ENCODE results near the gene LAMA5.

The LAMA5 gene

DNA sequence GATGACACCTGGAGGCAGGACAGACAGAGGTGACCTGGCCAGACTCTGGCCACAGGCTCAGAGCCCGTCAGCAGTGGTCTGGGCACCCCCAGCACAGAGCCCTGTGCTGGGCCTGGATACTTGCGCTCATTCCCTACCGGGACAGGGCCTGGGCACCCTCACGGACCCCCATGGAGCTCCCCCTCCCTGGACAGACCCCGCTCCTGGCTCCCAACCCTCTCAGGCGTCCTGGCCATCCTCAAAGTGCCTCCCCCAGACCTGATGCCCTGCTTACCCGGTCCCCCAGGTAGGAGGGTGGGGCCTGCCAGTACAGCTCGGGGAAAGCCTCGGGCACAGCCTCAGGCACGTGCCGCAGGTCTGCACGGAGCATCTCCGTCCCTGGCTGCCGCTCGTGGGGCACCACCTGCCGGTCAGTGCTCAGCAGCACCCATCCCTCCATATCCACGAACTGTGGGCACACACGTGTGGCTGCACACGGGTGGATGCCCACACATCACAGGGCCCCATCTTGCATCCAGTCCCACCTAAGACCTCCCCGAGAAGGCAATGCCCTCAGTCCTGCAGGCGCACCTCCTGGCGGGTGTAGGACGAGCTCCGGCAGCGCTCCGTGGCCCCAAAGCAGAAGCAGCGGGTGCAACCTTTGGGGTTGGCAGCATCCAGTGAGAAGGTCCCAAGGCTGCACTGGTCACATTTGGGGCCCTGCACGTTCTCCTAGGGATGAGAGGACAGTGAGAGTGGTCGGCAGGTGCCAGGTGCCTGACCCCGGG lies 40.0 kb downstream of the LAMA5 start:
- DNase-seq (ENCODE audit: low spot score), result no peak

GRCh38 chr20:62326559-62326958 lies 40.6 kb downstream of the LAMA5 start:
- DNase-seq (ENCODE audit: low spot score), result no peak

DNA sequence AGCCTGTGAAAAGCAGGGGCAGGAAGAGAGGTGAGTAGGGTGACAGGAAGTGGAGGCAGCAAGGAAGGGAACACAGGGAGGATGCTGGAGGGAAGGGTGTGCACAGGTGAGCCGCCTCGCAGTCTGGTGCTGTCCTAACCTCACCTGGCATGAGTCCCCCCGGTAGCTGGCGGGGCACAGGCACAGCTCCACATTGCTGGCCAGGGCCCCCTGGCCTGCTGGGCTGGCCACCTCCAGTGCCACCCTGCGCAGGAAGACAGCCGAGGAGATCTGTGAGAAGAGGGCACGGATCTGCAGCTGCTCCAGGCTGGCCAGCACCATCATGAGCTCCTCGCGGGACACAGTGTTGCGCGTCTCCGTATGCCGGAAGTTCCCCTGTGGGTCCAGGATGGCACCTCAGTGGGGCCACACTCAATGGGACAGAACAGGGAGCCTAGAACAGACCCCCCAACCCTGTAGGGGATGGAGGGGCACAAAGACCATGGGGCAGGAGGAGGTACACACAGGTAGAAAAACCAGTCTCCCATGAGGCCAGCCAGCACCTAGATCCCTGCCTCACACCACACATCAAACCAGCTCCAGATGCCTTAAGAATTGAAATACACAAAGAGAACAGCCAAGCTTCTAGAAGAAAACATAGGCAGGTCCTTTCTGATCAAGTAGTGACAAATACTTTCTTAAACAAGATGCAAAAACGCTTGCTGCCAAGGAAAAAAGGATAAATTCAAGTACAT lies 41.8 kb downstream of the LAMA5 start:
- no peak for DNase-seq (ENCODE audit: low spot score)

GRCh38 chr20:62323980-62324906 lies 42.9 kb downstream of the LAMA5 start:
- DNase-seq (ENCODE audit: low spot score), result no peak

DNA sequence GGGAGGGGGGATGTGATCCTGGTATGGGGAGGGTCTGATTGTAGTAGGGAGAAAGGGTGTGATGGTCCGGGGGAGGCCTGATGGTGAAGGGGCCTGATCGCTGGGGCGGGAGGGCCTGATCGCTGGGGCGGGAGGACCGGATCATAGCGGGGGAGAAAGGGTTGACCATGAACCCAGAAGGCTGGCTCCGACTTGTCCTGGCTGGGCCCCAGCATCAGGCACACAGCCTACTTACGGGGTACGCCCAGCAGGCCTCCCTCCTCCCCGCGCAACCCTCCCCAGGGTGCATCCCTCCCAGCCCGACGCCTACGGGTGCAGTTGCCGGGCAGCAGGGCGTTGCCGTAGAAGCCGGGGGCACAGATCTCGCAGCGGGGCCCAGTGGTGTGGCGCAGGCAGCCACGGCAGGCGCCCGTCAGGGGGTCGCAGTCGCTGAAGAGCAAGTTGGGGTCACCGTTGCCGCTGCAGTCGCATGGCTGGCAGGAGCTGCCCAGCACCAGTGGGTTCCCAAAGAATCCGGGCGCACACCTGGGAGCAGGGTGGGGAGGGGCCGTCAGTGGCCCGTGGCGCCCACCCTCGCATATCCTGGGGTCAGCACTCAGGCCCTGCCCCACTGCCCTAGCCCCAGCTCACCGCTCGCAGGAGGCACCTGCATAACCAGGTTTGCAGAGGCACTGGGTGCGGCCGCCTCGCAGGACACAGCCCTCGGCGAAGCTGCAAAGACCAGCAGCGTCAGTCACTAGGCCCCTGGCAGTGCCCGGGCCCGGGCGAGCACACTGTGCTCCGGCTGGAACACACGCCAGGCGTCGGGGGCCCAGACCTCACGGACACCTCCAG lies 43.7 kb downstream of the LAMA5 start:
- no peak for DNase-seq (ENCODE audit: low spot score)

DNA sequence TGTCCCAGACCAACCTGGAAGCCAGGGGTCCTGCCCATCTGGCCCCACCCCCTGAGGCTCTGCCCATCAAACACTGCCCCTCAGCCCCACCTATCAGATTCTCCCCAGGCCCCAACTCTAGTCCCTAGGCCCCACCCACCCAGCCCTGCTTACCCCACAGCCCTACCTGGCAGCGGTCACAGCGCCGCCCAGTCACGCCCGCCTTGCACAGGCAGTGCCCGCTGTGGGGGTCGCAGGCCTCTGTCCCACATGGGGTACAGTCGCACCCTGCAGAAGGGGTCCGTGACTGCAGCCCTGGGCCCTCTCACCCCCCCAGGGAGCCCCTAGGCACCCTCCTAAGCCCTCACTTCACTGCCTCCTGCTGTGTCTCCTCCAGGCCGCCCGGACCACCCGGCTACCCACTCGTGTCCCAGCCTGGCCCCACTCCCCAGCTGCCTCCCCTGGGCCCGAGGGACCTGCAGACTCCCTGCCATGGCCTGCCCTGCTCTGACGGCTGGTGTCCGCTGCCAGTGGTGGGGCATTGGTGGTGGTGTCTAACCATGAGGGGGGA lies 44.5 kb downstream of the LAMA5 start:
- DNase-seq (ENCODE audit: low spot score), result no peak

GRCh38 chr20:62321975-62322374 lies 45.1 kb downstream of the LAMA5 start:
- DNase-seq (ENCODE audit: low spot score), result no peak

GRCh38 chr20:62321521-62321948 lies 45.6 kb downstream of the LAMA5 start:
- DNase-seq (ENCODE audit: low spot score), result no peak

DNA sequence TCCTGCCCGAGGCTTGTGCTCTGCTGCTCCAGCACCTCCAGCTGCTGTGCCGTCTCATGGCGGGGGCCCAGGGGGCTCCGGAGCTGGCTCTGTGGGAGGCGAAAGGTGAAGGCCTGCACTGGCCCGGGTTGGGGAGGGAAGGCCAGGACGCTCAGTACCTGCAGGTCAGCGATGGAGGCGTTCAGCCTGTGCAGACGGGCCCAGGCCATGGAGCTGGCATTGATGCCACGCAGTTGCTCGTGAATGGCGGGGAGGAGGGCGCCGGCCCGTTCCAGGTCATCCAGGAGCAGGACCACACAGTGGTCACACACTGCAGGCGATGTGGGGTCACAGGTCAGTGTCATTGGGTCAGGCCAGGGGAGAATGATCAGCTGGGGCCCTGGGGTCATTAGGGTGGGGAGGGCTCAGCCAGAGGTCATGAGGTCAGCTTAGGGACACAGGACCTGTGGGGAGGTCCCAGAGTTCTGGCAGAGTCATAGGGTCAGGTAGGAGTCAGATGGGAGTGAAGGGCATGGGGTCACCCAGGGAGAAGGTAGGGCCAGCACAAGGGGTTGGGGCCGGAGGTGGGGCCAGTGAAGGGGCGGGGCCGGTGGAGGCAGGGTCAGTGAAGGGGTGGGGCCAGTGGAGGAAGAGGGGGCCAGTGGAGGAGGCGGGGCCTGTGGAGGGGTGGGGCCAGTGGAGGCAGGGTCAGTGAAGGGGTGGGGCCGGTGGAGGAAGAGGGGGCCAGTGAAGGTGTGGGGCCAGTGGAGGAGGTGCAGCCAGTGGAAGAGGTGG lies 46.3 kb downstream of the LAMA5 start:
- DNase-seq (ENCODE audit: low spot score), result no peak

GRCh38 chr20:62319346-62319909 lies 47.7 kb downstream of the LAMA5 start:
- no peak for DNase-seq (ENCODE audit: low spot score)

DNA sequence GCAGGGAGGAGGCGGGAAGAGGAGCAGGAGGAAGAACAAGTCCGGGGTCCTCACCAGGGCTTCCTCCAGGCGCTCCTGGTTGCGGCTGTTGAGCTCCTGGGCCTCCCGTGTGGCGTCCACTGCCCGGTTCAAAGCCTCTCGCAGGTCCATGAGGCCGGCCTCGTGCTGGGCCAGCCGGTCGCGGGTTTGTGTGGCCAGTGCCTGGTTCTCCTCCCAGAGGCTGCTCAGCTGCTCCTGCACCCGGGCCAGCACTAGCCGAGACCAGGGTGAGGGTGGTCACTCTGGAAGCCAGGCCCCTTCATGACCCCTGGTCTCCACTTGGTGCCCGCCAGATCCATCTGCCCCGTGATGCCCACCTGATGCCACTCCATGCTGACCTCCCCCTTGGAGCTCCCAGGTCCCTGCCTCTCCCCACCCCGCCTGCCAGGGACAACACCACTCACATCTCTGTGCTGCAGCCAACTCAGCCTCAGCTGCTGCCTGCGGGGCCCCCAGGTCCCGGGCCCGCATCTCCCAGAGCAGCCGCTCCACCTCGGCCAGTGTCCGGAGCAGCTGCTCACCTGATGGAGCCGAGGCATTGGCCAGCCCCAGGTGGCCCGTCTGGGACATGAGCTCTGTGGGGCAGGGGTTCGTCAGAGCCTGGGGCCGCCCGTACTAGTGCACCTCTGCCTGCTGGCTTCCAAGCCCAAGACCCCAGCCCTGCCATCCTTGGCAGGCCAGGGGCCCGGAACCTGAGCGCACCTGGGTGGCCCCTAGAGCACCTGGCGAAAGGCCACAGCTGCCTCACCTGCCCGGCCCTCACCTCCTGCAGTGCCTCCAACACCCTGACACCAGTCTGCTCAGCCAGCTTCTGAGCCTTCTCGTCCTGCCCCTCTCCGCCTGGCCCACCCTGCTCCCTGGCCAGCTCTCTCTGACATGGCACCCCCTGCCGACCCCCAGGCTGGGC lies 48.4 kb downstream of the LAMA5 start:
- no peak for DNase-seq (ENCODE audit: low spot score)

DNA sequence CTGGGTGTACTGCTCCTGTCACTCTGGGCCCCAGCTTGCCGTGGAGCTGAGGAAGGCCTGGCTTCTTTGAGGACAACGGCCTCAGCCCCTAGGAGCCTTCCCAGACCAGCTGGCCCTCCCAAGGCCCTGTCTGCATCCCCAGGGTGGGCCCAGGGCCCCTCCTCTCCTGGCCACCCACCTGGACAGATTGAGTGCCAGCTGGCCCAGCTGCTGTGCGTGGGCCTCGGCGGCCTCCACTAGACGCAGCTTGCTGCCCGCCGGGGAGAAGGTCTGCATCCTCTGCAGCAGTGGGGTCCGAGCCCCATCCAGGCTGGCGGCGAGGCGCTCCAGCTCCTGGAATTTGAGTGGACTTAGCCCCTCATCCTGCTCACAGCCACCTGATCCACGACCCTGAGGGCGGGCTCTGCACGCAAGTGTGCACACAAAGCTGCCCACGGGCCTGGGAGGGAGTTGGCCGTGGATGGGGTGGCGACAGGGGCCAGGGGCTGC lies 49.9 kb downstream of the LAMA5 start:
- no peak for DNase-seq (ENCODE audit: low spot score)

DNA sequence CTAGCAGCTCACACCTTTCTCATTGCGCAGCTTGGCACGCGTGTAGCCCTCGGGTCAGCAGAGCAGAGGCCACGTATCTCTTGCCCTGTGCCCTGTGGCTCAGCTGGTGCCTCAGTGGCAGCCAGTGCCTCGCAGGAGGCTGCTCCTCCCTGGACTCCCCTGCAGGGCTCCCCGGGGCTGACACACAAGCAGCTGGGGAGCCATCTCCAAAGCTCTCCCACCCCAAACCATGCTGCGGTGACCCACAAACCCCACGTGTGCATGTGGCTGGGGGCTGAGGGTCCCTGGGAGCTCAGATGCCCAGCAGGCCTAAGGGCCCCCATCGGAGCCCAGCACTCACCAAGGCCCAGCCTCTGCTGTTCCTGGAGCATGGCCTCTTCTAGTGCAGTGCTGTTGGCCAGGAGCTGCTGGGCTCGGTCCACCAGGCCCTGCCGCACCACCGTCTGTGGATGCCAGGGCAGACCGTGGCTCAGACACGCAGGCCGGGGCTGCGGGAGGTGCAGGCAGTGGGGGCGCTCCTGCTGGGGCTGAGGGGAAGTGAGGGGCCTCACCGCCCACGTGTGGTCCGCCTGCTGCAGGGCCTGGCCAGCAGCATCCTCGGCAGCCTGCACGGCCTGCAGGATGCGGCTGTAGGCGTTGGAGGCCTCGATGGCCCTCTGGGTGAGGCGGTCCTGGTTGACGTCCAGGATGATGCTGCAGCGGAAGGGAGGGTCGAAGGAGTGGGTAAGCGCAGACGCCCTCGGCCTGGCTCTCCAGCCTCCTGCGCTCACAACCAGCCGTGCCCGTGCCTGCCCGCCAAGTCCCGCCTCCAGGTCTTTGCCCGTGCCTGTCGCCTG lies 50.6 kb downstream of the LAMA5 start:
- no peak for DNase-seq (ENCODE audit: low spot score)

DNA sequence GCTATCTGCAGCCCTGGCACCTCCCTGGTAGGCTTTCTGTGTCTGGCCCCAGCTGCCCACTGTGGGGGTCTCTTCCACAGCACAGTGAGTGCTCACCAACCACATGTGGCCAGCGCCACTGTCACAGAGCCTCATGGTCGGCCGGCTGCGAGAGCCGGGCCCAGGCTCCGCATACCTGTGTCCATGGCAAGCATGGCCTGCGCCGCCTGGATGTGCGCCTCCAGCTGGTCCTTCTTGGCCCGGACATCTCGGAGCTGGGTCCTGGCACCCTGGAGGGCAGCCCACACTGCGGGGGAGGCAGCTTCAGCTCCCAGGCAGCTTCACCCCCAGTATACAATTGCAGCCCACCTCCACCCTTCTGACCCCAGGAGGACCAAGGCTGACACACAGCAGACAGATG lies 51.3 kb downstream of the LAMA5 start:
- no peak for DNase-seq (ENCODE audit: low spot score)

DNA sequence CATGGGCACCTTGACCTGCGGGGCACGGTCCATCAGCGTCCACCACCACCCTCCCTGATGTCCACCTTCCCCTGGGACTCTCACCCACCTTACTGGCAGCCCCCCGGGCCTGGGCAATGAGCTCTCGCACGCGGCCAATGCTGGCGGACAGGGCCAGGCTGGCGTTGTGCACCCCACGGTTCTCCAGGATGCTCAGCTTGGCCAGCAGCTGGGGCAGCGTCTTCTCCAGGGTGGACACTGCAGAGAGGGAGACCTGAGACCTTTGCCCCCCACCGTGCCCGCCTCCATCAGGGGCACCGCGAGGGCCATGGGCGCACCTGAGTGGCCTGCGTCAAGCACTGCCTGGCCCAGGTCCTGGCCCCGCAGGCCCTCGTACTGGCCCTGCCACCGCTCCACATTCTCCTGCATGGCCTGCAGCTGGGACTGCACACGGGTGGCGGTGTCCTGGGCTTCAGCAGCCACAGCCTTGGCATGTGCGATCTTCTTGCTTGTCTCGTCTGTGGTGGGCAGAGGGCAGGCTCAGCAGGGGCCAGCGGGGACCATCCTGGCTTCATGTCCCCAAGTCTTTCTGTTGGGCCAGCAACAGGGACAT lies 52.3 kb downstream of the LAMA5 start:
- no peak for DNase-seq (ENCODE audit: low spot score)

DNA sequence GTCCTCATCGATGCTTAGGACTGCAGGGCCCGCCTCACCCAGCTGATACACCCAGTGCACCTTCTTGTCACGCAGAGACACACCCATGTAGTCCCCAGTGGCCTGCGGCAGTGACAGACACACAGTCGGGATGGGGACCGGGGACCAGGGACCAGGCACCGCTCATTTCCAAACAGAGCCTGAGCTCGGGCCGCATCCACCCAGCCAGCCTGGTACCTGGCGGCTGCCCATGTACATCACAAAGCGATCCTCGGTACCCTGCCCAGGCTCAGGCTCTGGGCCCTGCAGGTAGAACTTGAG lies 52.8 kb downstream of the LAMA5 start:
- DNase-seq (ENCODE audit: low spot score), result no peak

DNA sequence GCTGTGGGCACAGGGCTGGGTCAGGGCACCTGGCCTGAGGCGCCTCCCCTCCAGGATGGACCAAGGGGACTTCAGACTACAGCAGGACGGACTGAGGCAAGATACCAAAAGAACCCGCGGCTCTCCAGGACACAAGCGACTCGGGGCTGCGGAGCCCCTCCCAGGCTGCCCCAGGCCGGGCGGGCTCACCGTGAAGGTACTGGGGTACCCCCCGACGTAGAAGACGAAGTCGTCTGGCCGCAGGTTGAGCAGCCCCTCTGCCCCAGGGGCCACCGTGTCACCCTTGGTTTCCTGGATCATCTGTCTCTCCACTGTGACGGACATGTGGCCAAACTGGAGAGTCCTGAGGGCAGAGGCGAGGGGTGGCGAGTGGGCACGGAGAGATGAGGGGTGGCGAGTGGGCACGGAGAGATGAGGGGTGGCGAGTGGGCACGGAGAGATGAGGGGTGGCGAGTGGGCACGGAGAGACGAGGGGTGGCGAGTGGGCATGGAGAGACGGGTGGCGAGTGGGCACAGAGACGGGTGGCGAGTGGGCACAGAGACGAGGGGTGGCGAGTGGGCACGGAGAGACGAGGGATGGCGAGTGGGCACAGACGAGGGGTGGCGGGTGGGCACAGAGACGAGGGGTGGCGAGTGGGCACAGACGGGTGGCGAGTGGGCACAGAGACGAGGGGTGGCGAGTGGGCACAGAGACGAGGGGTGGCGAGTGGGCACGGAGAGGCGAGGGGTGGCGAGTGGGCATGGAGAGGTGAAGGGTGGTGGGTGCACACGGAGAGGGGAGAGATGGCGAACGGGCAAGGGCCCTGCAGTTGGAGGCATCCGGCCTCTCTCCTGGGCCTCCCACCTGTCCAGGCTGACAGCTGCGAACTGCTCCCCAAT lies 53.4 kb downstream of the LAMA5 start:
- no peak for DNase-seq (ENCODE audit: low spot score)
